ENCODE results near the gene KIF13A. TPM values are rescaled to one million over a fixed set of nuclear protein-coding genes. Genes with fewer than 3 reads are reported as not detected.

Gene KIF13A
- total and polyA plus RNA-seq, 2 donors (not counting 3 experiments of a cell fraction or from before 2014, with no cell fraction given), result 24.9 to 65.8 TPM

DNA sequence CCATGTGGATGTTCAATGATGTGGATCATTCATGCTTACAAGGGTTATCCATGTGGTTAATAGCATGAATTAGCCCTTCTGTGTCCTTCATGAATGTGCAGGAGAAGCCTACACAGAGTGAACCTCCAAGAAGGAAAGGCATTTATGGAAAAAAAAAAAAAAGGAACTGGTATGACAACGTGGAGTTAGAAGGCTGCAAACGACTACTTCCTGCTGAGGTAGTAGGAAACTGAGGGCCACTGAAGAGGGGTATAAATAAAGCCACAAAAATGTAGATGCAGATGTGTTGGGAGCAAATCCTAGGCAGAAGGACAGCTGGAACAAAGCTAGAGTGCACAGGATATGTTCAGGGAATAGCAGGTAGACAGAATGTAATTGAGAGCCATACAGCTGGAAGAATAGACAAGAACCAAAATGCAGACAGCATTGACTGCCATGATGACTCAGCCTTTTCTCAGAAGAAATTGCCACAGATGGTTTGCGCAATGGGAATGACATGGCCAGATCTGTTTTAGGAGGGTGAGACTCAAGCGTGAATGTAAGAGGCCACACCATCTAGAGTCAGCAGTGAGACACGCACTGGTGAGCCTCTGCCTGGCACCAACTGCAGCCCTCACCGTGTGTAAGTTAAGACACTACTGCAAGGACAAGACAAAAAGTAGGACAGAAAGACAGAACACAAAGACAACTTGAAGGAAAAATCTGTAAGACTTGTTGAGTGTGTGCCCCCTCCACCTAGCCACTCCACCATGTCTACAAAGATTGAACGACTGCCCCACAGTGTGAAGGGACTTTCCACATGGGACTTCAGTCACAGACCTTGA, 79.8 kb downstream of the KIF13A start:
- DNase-seq (ENCODE audit: low read depth, low spot score), result no peak
- TF ChIP-seq MYC (IDR thresholded peaks at IDR 0.05; ENCODE audit: low read depth, low read length) (no peak), GATA2 (IDR thresholded peaks at IDR 0.05; ENCODE audit: insufficient read depth, insufficient read length, low read depth, low read length) (no peak), POLR2AphosphoS5 (IDR thresholded peaks at IDR 0.05; ENCODE audit: insufficient read depth, low read depth, low read length) (no peak), JUN (IDR thresholded peaks at IDR 0.05; ENCODE audit: borderline replicate concordance, insufficient read depth, insufficient read length, low read depth) (no peak), EZH2 (IDR thresholded peaks at IDR 0.05; ENCODE audit: borderline replicate concordance, low read depth, low read length, severe bottlenecking) (no peak), FOS (IDR thresholded peaks at IDR 0.05; ENCODE audit: borderline replicate concordance, insufficient read depth, low read length) (no peak), POLR2A (IDR thresholded peaks at IDR 0.05; ENCODE audit: low read depth, low read length) (no peak)
- TF ChIP-seq, protein P1, sequence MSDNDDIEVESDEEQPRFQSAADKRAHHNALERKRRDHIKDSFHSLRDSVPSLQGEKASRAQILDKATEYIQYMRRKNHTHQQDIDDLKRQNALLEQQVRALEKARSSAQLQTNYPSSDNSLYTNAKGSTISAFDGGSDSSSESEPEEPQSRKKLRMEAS (IDR thresholded peaks at IDR 0.05; ENCODE audit: insufficient read depth, insufficient read length), result no peak
- TF ChIP-seq, protein P2, sequence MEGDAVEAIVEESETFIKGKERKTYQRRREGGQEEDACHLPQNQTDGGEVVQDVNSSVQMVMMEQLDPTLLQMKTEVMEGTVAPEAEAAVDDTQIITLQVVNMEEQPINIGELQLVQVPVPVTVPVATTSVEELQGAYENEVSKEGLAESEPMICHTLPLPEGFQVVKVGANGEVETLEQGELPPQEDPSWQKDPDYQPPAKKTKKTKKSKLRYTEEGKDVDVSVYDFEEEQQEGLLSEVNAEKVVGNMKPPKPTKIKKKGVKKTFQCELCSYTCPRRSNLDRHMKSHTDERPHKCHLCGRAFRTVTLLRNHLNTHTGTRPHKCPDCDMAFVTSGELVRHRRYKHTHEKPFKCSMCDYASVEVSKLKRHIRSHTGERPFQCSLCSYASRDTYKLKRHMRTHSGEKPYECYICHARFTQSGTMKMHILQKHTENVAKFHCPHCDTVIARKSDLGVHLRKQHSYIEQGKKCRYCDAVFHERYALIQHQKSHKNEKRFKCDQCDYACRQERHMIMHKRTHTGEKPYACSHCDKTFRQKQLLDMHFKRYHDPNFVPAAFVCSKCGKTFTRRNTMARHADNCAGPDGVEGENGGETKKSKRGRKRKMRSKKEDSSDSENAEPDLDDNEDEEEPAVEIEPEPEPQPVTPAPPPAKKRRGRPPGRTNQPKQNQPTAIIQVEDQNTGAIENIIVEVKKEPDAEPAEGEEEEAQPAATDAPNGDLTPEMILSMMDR (IDR thresholded peaks at IDR 0.05; ENCODE audit: extremely low read depth in 1 of 2, insufficient read depth in 1 of 2, low read depth in 1 of 2, low read length in 2 of 2), result no peak
- Histone ChIP-seq H3K27ac (ENCODE audit: insufficient read depth, low read depth, low read length) (no peak overlapping the region), H3K9me3 (replicated peaks; ENCODE audit: control insufficient read depth, insufficient read depth, low read length) (no peaks in the 10 kb centered on the region), H3K9me1 (replicated peaks; ENCODE audit: control insufficient read depth, extremely low read depth, insufficient read depth, low read length) (no peaks in the 10 kb centered on the region), H3K27me3 (ENCODE audit: control insufficient read depth in 2 of 2, insufficient read depth in 2 of 2, low read length in 2 of 2) (no peaks in the 10 kb centered on the region), H2AFZ (ENCODE audit: low read depth, low read length) (no peak overlapping the region), H4K20me1 (replicated peaks; ENCODE audit: control insufficient read depth, extremely low read depth, insufficient read depth, low read length) (peaks cover 2% of the 10 kb centered on the region), H3K36me3 (ENCODE audit: control insufficient read depth in 2 of 2, extremely low read depth in 1 of 2, insufficient read depth in 2 of 2, low read length in 2 of 2) (no peaks in the 10 kb centered on the region), H3K4me2 (ENCODE audit: insufficient read depth, low read length) (no peak overlapping the region), H3K79me2 (ENCODE audit: control insufficient read depth, insufficient read depth, low read length) (peaks cover 13% of the 10 kb centered on the region), H3K4me3 (replicated peaks in 1 of 3; ENCODE audit: insufficient read depth in 1 of 3, low read depth in 1 of 3, low read length in 3 of 3) (no peak overlapping the region), H3K4me1 (ENCODE audit: control insufficient read depth, extremely low read depth, insufficient read depth, low read length) (peaks cover 8% of the 10 kb centered on the region), H3K9ac (replicated peaks; ENCODE audit: extremely low read depth, insufficient read depth, low read length) (no peak overlapping the region)
- ChIA-PET CTCF (no interaction called here), POLR2A (no interaction called here)
- dilution Hi-C loops (cut with MboI; ENCODE audit: extremely low pct_ligation_motif_present, low sequenced_read_pairs), result no loop called here
- intact Hi-C loops (cut with micrococcal nuclease), result no loop called here
- BruUV-seq (replicated peaks), result no TSS peak
- peak; percentile 18 for FAIRE-seq

Measured in endothelial cell of umbilical vein (primary cell).